ENCODE data around the gene VEPH1. TPM values are rescaled to one million over a fixed set of nuclear protein-coding genes. Genes with fewer than 3 reads are reported as not detected.

Gene VEPH1
- polyA plus RNA-seq, 2 of the 4 experiments (the other 2 are of a cell fraction): 0.04 to 0.16 TPM

DNA sequence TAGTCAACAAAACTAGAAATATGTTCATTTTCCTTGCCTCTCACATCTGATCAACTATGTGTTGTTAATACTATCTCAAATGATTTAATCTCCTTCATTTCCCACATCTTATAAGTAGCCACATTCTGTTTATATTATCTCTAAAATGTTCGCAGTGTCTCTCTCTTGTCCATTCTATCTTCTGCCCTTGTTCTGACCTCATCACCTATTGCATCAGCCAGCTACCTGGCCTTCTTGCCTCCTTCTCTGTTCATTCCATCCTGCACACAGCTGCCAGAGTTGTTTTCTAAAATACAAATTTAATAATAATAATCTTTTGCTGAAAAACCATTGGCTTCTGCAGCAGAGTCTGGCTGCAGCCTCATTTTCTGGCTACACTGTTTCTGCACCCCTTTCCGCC lies 267.9 kb downstream of the VEPH1 start:
- Histone ChIP-seq H3K9me3 (no peaks in the 10 kb centered on the region), H3K4me2 (no peak overlapping the region), H3K27ac (no peak overlapping the region), H3K4me1 (no peaks in the 10 kb centered on the region), H3K4me3 (no peak overlapping the region)
- FAIRE-seq (no peak), ATAC-seq (no peak), DNase-seq (ENCODE audit: low read depth in 1 of 2, low spot score in 1 of 2) (no peak)
- ChIA-PET POLR2A (no interaction called here), CTCF (no interaction called here)
- no peak for TF ChIP-seq BHLHE40 (IDR thresholded peaks at IDR 0.05; ENCODE audit: low read depth, low read length)
- 91% methylated on average over 2 of the region's 2 CpGs for WGBS (ENCODE audit: missing lambda C conversion rate)

DNA sequence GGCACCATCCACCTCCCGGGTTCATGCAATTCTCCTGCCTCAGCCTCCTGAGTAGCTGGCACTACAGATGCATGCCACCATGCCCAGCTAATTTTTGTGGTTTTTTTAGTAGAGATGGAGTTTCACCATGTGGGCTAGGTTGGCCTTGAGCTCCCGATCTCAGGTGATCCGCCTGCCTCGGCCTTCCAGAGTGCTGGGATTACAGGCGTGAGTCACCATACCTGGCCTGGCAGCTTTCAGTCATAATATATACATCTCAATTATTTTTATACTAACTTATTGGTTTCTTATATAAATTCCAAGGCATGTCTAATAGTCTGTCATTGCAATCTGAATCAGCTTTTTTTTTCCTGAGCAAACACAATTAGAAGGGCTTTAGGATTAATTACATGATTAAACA lies 269.3 kb downstream of the VEPH1 start:
- POLR2A ChIA-PET: no interaction called here
- Histone ChIP-seq H3K4me3 (no peak overlapping the region), H3K4me1 (no peaks in the 10 kb centered on the region), H3K4me2 (no peak overlapping the region), H3K9me3 (no peaks in the 10 kb centered on the region), H3K27ac (no peak overlapping the region)
- WGBS (ENCODE audit: missing lambda C conversion rate): 68% methylated on average over 5 of the region's 5 CpGs
- FAIRE-seq: no peak
- no peak for ATAC-seq
- CTCF ChIA-PET: interaction anchor here (0.8 kb wide), 1 partner anchor 29 kb away, joined by 3 read pairs; no protein-coding TSS in a partner anchor
- TF ChIP-seq CHD4 (IDR thresholded peaks at IDR 0.05; ENCODE audit: borderline replicate concordance): no peak
- no peak for TF ChIP-seq RFX5 (IDR thresholded peaks at IDR 0.05)
- TF ChIP-seq, protein P1, sequence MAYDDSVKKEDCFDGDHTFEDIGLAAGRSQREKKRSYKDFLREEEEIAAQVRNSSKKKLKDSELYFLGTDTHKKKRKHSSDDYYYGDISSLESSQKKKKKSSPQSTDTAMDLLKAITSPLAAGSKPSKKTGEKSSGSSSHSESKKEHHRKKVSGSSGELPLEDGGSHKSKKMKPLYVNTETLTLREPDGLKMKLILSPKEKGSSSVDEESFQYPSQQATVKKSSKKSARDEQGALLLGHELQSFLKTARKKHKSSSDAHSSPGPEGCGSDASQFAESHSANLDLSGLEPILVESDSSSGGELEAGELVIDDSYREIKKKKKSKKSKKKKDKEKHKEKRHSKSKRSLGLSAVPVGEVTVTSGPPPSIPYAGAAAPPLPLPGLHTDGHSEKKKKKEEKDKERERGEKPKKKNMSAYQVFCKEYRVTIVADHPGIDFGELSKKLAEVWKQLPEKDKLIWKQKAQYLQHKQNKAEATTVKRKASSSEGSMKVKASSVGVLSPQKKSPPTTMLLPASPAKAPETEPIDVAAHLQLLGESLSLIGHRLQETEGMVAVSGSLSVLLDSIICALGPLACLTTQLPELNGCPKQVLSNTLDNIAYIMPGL (CRISPR knock-in tag; IDR thresholded peaks at IDR 0.05; ENCODE audit: borderline replicate concordance): no peak
- TF ChIP-seq MYC (IDR thresholded peaks at IDR 0.05; ENCODE audit: borderline replicate concordance, low read length): no peak
- no peak for TF ChIP-seq POLR2AphosphoS2 (conservative IDR thresholded peaks at IDR 0.05; ENCODE audit: low read length)
- TF ChIP-seq CBX2 (IDR thresholded peaks at IDR 0.05; ENCODE audit: borderline replicate concordance, low read depth): no peak
- no peak for TF ChIP-seq FOSB (CRISPR knock-in tag; IDR thresholded peaks at IDR 0.05)
- no peak for TF ChIP-seq RNF2 (IDR thresholded peaks at IDR 0.05; ENCODE audit: borderline replicate concordance, low read depth)
- TF ChIP-seq CBX8 (IDR thresholded peaks at IDR 0.05): no peak
- TF ChIP-seq, protein P2, sequence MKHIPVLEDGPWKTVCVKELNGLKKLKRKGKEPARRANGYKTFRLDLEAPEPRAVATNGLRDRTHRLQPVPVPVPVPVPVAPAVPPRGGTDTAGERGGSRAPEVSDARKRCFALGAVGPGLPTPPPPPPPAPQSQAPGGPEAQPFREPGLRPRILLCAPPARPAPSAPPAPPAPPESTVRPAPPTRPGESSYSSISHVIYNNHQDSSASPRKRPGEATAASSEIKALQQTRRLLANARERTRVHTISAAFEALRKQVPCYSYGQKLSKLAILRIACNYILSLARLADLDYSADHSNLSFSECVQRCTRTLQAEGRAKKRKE (CRISPR knock-in tag; IDR thresholded peaks at IDR 0.05; ENCODE audit: low read depth): no peak
- no peak for DNase-seq (ENCODE audit: low read depth in 1 of 2, low spot score in 1 of 2)

DNA sequence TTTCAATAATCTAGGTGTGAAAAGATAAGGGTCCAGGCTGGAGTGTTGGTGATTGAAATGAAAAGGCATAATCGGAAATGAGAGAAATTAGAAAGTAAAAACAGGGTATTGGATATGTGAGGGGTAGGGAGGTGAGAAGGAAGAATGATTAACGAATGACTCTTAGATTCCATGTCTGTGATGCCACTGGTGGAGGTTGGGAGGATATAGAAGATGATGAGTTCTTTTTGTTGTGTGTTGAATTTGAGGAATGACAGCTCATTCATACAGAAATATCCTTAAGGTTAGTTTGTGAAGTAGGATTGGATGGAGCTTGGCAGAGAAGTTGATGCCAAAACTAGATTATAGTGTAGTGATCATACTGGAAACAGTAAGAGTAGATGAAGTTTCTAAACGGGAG lies 271.1 kb downstream of the VEPH1 start:
- Histone ChIP-seq H3K4me2 (no peak overlapping the region), H3K27ac (no peak overlapping the region), H3K9me3 (no peaks in the 10 kb centered on the region), H3K4me3 (no peak overlapping the region), H3K4me1 (no peaks in the 10 kb centered on the region)
- no peak for TF ChIP-seq HOXB13 (CRISPR knock-in tag; IDR thresholded peaks at IDR 0.05; ENCODE audit: low read depth)
- no peak for TF ChIP-seq FOSL2 (IDR thresholded peaks at IDR 0.05)
- no peak for TF ChIP-seq FOSL2 (CRISPR knock-in tag; IDR thresholded peaks at IDR 0.05)
- TF ChIP-seq, protein P2 (CRISPR knock-in tag; IDR thresholded peaks at IDR 0.05; ENCODE audit: low read depth): no peak
- TF ChIP-seq ZNF302 (CRISPR knock-in tag; IDR thresholded peaks at IDR 0.05): no peak
- no peak for TF ChIP-seq RFX5 (IDR thresholded peaks at IDR 0.05)
- TF ChIP-seq, protein P3, sequence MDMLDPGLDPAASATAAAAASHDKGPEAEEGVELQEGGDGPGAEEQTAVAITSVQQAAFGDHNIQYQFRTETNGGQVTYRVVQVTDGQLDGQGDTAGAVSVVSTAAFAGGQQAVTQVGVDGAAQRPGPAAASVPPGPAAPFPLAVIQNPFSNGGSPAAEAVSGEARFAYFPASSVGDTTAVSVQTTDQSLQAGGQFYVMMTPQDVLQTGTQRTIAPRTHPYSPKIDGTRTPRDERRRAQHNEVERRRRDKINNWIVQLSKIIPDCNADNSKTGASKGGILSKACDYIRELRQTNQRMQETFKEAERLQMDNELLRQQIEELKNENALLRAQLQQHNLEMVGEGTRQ (IDR thresholded peaks at IDR 0.05): no peak
- no peak for TF ChIP-seq NR3C1 (IDR thresholded peaks at IDR 0.05)
- no peak for TF ChIP-seq KDM1A (IDR thresholded peaks at IDR 0.05; ENCODE audit: low read depth)
- no peak for TF ChIP-seq CHD4 (IDR thresholded peaks at IDR 0.05; ENCODE audit: borderline replicate concordance)
- TF ChIP-seq CBX8 (IDR thresholded peaks at IDR 0.05): no peak
- no peak for TF ChIP-seq TFCP2L1 (CRISPR knock-in tag; IDR thresholded peaks at IDR 0.05)
- TF ChIP-seq SMC3 (IDR thresholded peaks at IDR 0.05): no peak
- TF ChIP-seq CHD2 (IDR thresholded peaks at IDR 0.05; ENCODE audit: low read length, partially characterized antibody): no peak
- no peak for TF ChIP-seq JUN (IDR thresholded peaks at IDR 0.05)
- no peak for TF ChIP-seq KDM5A (IDR thresholded peaks at IDR 0.05)
- no peak for TF ChIP-seq HOXA7 (CRISPR knock-in tag; IDR thresholded peaks at IDR 0.05)
- TF ChIP-seq, protein P1 (CRISPR knock-in tag; IDR thresholded peaks at IDR 0.05; ENCODE audit: borderline replicate concordance): no peak
- TF ChIP-seq MYC (IDR thresholded peaks at IDR 0.05; ENCODE audit: borderline replicate concordance, low read length): no peak
- CTCF ChIA-PET: interaction anchor here (1.2 kb wide), 1 partner anchor 24 kb away, joined by 3 read pairs; no protein-coding TSS in a partner anchor
- POLR2A ChIA-PET: no interaction called here
- ATAC-seq: no peak
- FAIRE-seq: no peak
- 44% methylated on average over 3 of the region's 3 CpGs for WGBS (ENCODE audit: missing lambda C conversion rate)
- DNase-seq (ENCODE audit: low read depth in 1 of 2, low spot score in 1 of 2): no peak

Data from A549 (cell line).